Skeletal muscle satellite cell (primary cell): Measurements from ENCODE around the gene TTC28.

Experiments used
- H3K27me3 ChIP-seq: 2 replicates; pipeline ENCODE4 v1.7.0; 2013; ENCODE audit warnings: low read length; ENCODE audit not compliant: control insufficient read depth, insufficient read depth
- H3K36me3 ChIP-seq: 2 replicates; pipeline ENCODE4 v1.7.0; 2013; ENCODE audit warnings: mild to moderate bottlenecking, control low read depth, low read length; ENCODE audit not compliant: insufficient read depth
- H3K4me1 ChIP-seq: 2 replicates; pipeline ENCODE4 v1.7.0; 2013; ENCODE audit warnings: low read length; ENCODE audit not compliant: control insufficient read depth, insufficient read depth
- H3K4me2 ChIP-seq: 2 replicates; pipeline ENCODE4 v1.7.0; 2013; ENCODE audit warnings: mild to moderate bottlenecking, low read length
- H3K4me3 ChIP-seq: 2 replicates; pipeline ENCODE4 v1.7.0; 2013; ENCODE audit warnings: low read length
- H3K9ac ChIP-seq: 2 replicates; pipeline ENCODE4 v1.7.0; 2013; ENCODE audit warnings: mild to moderate bottlenecking, low read depth, low read length, moderate library complexity
- H3K9me3 ChIP-seq: replicated peaks from 2 replicates; pipeline ENCODE4 v1.7.0; 2013; ENCODE audit warnings: mild to moderate bottlenecking, control low read depth, low read length

TTC28 gene

GRCh38 chr22:28129319-28129962 is 550.2 kb downstream of the TTC28 start:
- Histone ChIP-seq H3K9ac (no peak overlapping the region), H3K9me3 (no peaks in the 10 kb centered on the region), H3K36me3 (no peaks in the 10 kb centered on the region), H3K27me3 (no peaks in the 10 kb centered on the region), H3K4me1 (no peaks in the 10 kb centered on the region), H3K4me3 (no peak overlapping the region), H3K4me2 (no peak overlapping the region)

DNA sequence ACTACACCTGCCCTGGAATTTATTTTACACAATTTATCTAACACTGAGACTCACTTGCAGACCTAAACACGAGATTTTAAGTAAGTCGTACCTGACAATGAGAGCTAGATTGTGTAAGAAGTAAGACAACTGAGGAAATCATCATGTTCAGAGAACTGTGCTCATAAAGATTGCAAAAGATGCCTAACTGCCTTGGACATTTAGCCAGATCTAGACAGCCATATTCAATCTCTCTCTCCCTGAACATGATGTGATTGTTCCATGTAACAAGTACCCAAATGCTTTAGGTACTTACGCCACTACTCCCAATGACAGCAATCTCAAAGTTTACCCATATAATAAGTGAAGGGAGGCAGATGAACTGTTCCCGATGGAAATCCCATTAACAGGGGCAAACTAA is 550.8 kb downstream of the TTC28 start:
- H3K9ac ChIP-seq: no peak overlapping the region
- H3K36me3 ChIP-seq: no peaks in the 10 kb centered on the region
- no peaks in the 10 kb centered on the region for H3K9me3 ChIP-seq
- H3K4me3 ChIP-seq: no peak overlapping the region
- no peak overlapping the region for H3K4me2 ChIP-seq
- H3K27me3 ChIP-seq: no peaks in the 10 kb centered on the region
- H3K4me1 ChIP-seq: no peaks in the 10 kb centered on the region

DNA sequence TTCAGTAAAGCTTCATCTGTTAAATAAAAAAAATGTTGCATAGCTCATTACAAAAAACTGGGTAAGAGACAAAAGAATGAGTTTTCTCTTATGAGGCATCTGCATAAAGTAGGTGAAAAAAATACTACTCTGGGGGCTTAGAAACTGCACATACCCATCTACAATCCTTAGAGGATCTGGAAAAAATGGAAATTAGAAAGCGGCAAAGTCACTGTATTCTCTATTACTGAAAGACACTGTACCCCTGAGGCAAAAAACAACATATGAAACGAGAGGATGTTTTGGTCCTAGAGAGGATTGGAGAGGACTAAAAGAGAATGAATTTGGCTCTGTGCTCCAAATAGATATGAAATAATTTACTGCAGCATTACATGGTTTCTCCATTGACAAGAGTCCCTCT is 553.8 kb downstream of the TTC28 start:
- H3K4me3 ChIP-seq: no peak overlapping the region
- H3K9ac ChIP-seq: no peak overlapping the region
- H3K4me1 ChIP-seq: peaks cover 5% of the 10 kb centered on the region
- no peaks in the 10 kb centered on the region for H3K36me3 ChIP-seq
- no peak overlapping the region for H3K4me2 ChIP-seq
- H3K9me3 ChIP-seq: no peaks in the 10 kb centered on the region
- no peaks in the 10 kb centered on the region for H3K27me3 ChIP-seq

- no peak overlapping the region for H3K9ac ChIP-seq
- H3K4me2 ChIP-seq: no peak overlapping the region
- peaks cover 11% of the 10 kb centered on the region for H3K4me1 ChIP-seq
- H3K4me3 ChIP-seq: no peak overlapping the region
- H3K27me3 ChIP-seq: no peaks in the 10 kb centered on the region
- H3K9me3 ChIP-seq: no peaks in the 10 kb centered on the region
- H3K36me3 ChIP-seq: no peaks in the 10 kb centered on the region
Observed at GRCh38 chr22:28123989-28124766, 555.5 kb downstream of the TTC28 start.

DNA sequence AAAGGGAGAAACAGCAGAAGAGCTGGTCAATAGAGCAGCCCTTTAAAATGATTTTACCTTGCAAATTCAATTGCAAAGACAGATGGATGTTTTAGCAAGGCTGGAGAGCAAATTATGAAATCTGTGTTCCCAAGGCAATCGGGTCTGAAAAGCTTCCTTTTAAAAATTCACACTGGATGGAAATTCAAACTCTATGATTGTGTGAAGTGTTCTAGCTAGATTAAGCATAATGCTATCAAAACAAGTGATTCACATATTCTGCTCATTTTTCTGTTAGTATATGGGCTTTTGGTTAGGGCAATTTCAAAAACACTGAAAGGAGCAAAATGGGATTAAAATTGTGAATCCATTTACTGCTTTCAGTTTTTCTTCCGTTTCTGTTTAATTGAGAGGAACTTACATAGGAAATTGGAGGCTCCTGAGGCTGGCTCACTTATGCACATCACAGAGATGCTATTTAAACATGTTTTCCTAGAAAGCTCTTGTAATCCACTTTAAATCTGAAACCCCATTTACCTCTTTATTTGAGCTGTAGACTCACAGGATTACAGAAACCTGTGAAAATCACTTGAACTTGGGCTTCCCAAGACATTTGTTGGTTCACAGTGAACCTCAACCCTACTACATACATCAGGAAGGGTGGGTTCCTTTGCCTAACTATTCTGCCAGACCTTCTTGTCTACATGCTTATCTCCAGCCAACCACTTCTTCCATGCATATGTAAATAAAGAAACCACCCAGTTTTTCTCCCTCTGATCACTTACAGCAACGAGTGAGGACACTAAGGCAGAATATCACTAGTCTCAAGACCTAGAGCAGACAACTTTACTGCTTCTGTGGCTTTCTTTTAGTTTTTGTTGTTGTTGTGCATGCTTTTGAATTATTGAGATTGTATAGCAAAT is 558.7 kb downstream of the TTC28 start:
- Histone ChIP-seq H3K4me1 (peaks cover 23% of the 10 kb centered on the region), H3K36me3 (no peaks in the 10 kb centered on the region), H3K9ac (peak overlapping the region; percentile 34), H3K4me3 (no peak overlapping the region), H3K9me3 (no peaks in the 10 kb centered on the region), H3K4me2 (peak overlapping the region; percentile 22), H3K27me3 (no peaks in the 10 kb centered on the region)

GRCh38 chr22:28118957-28119631 is 560.5 kb downstream of the TTC28 start:
- H3K36me3 ChIP-seq: no peaks in the 10 kb centered on the region
- H3K4me2 ChIP-seq: no peak overlapping the region
- H3K4me3 ChIP-seq: no peak overlapping the region
- no peaks in the 10 kb centered on the region for H3K9me3 ChIP-seq
- H3K27me3 ChIP-seq: no peaks in the 10 kb centered on the region
- H3K9ac ChIP-seq: no peak overlapping the region
- H3K4me1 ChIP-seq: peaks cover 33% of the 10 kb centered on the region

- Histone ChIP-seq H3K9ac (peak overlapping the region; percentile 22), H3K4me1 (peaks cover 49% of the 10 kb centered on the region)
Observed at GRCh38 chr22:28116219-28116673, 563.4 kb downstream of the TTC28 start.

GRCh38 chr22:28115426-28115825 is 564.2 kb downstream of the TTC28 start:
- no peak overlapping the region for H3K4me2 ChIP-seq
- no peak overlapping the region for H3K9ac ChIP-seq
- H3K27me3 ChIP-seq: no peaks in the 10 kb centered on the region
- H3K36me3 ChIP-seq: no peaks in the 10 kb centered on the region
- peaks cover 41% of the 10 kb centered on the region for H3K4me1 ChIP-seq
- no peaks in the 10 kb centered on the region for H3K9me3 ChIP-seq
- H3K4me3 ChIP-seq: no peak overlapping the region

More at GRCh38 chr22:28116219-28116673, 563.4 kb downstream of the TTC28 start:
- no peak overlapping the region for H3K4me3 ChIP-seq
- H3K36me3 ChIP-seq: no peaks in the 10 kb centered on the region
- no peaks in the 10 kb centered on the region for H3K27me3 ChIP-seq
- peak overlapping the region; percentile 37 for H3K4me2 ChIP-seq
- H3K9me3 ChIP-seq: no peaks in the 10 kb centered on the region

- peak overlapping the region; percentile 40 for H3K4me2 ChIP-seq
- H3K36me3 ChIP-seq: no peaks in the 10 kb centered on the region
- peaks cover 42% of the 10 kb centered on the region for H3K4me1 ChIP-seq
- H3K9me3 ChIP-seq: no peaks in the 10 kb centered on the region
- peak overlapping the region; percentile 3 for H3K9ac ChIP-seq
- no peak overlapping the region for H3K4me3 ChIP-seq
- no peaks in the 10 kb centered on the region for H3K27me3 ChIP-seq
Observed at GRCh38 chr22:28112548-28113043, 567.0 kb downstream of the TTC28 start.

- no peaks in the 10 kb centered on the region for H3K27me3 ChIP-seq
- peak overlapping the region; percentile 3 for H3K9ac ChIP-seq
- H3K4me2 ChIP-seq: peak overlapping the region; percentile 40
- no peak overlapping the region for H3K4me3 ChIP-seq
- H3K36me3 ChIP-seq: no peaks in the 10 kb centered on the region
- H3K9me3 ChIP-seq: no peaks in the 10 kb centered on the region
- H3K4me1 ChIP-seq: peaks cover 41% of the 10 kb centered on the region
Observed at GRCh38 chr22:28112190-28112544, 567.5 kb downstream of the TTC28 start.
